ENCODE results near the gene LUZP1. TPM values are rescaled to one million over a fixed set of nuclear protein-coding genes. Genes with fewer than 3 reads are reported as not detected.

LUZP1 gene
- total RNA-seq, 4 donors from 2014 or later: 20.8 to 25.7 (median 22.9) TPM

- peaks cover 22% of the 10 kb centered on the region for H3K4me1 ChIP-seq
- TF ChIP-seq EP300 (IDR thresholded peaks at IDR 0.05): no peak
- TF ChIP-seq POLR2AphosphoS5 (IDR thresholded peaks at IDR 0.05): no peak
- no peak for TF ChIP-seq POLR2A (IDR thresholded peaks at IDR 0.05)
- TF ChIP-seq CTCF (IDR thresholded peaks at IDR 0.05): no peak
- no peaks in the 10 kb centered on the region for H3K27me3 ChIP-seq
- no peak for DNase-seq (ENCODE audit: low spot score in 2 of 2)
- 65% methylated on average over 1 of the region's 1 CpG for WGBS
- no peaks in the 10 kb centered on the region for H3K9me3 ChIP-seq
- no peak overlapping the region for H3K27ac ChIP-seq
- H3K36me3 ChIP-seq: no peaks in the 10 kb centered on the region
- H3K4me3 ChIP-seq: no peak overlapping the region
Measured at GRCh38 chr1:23152966-23153684, 15.5 kb downstream of the LUZP1 start.

GRCh38 chr1:23150742-23151141 is 17.9 kb downstream of the LUZP1 start:
- Histone ChIP-seq H3K27me3 (no peaks in the 10 kb centered on the region), H3K4me3 (no peak overlapping the region), H3K4me1 (peaks cover 30% of the 10 kb centered on the region), H3K36me3 (no peaks in the 10 kb centered on the region), H3K27ac (peak overlapping the region; percentile 53), H3K9me3 (no peaks in the 10 kb centered on the region)
- 67% methylated on average over 5 of the region's 5 CpGs for WGBS
- no peak for DNase-seq (ENCODE audit: low spot score in 2 of 2)
- TF ChIP-seq POLR2A (IDR thresholded peaks at IDR 0.05): no peak

GRCh38 chr1:23150125-23150524 is 18.5 kb downstream of the LUZP1 start:
- H3K4me3 ChIP-seq: no peak overlapping the region
- peaks cover 30% of the 10 kb centered on the region for H3K4me1 ChIP-seq
- H3K27me3 ChIP-seq: no peaks in the 10 kb centered on the region
- TF ChIP-seq POLR2AphosphoS5 (IDR thresholded peaks at IDR 0.05) (no peak), CTCF (IDR thresholded peaks at IDR 0.05) (no peak), POLR2A (IDR thresholded peaks at IDR 0.05) (no peak), EP300 (IDR thresholded peaks at IDR 0.05) (no peak)
- H3K27ac ChIP-seq: peak overlapping the region; percentile 53
- H3K36me3 ChIP-seq: no peaks in the 10 kb centered on the region
- no peak for DNase-seq (ENCODE audit: low spot score in 2 of 2)
- H3K9me3 ChIP-seq: no peaks in the 10 kb centered on the region
- WGBS: 48% methylated on average over 2 of the region's 2 CpGs

- Histone ChIP-seq H3K4me3 (no peak overlapping the region), H3K27me3 (no peaks in the 10 kb centered on the region), H3K27ac (no peak overlapping the region), H3K36me3 (no peaks in the 10 kb centered on the region), H3K9me3 (no peaks in the 10 kb centered on the region), H3K4me1 (peaks cover 30% of the 10 kb centered on the region)
- TF ChIP-seq EP300 (IDR thresholded peaks at IDR 0.05) (no peak), POLR2A (IDR thresholded peaks at IDR 0.05) (no peak), CTCF (IDR thresholded peaks at IDR 0.05) (no peak), POLR2AphosphoS5 (IDR thresholded peaks at IDR 0.05) (no peak)
- no peak for DNase-seq (ENCODE audit: low spot score in 2 of 2)
- WGBS: 17% methylated on average over 1 of the region's 1 CpG
Measured at GRCh38 chr1:23149114-23149513, 19.5 kb downstream of the LUZP1 start.

- Histone ChIP-seq H3K27me3 (no peaks in the 10 kb centered on the region), H3K4me1 (peaks cover 30% of the 10 kb centered on the region), H3K36me3 (no peaks in the 10 kb centered on the region), H3K27ac (no peak overlapping the region), H3K4me3 (no peak overlapping the region), H3K9me3 (no peaks in the 10 kb centered on the region)
- WGBS: 53% methylated on average over 4 of the region's 4 CpGs
- no peak for TF ChIP-seq POLR2A (IDR thresholded peaks at IDR 0.05)
- no peak for TF ChIP-seq EP300 (IDR thresholded peaks at IDR 0.05)
- DNase-seq (ENCODE audit: low spot score in 2 of 2): no peak
Measured at GRCh38 chr1:23148084-23148483, 20.6 kb downstream of the LUZP1 start.

GRCh38 chr1:23140940-23141596 is 27.6 kb downstream of the LUZP1 start:
- Histone ChIP-seq H3K36me3 (no peaks in the 10 kb centered on the region), H3K27ac (no peak overlapping the region), H3K4me3 (no peak overlapping the region), H3K9me3 (no peaks in the 10 kb centered on the region), H3K27me3 (no peaks in the 10 kb centered on the region), H3K4me1 (no peaks in the 10 kb centered on the region)
- WGBS: 98% methylated on average over 5 of the region's 6 CpGs
- DNase-seq (ENCODE audit: low spot score in 2 of 2): no peak
- TF ChIP-seq EP300 (IDR thresholded peaks at IDR 0.05) (no peak), POLR2A (IDR thresholded peaks at IDR 0.05) (no peak), POLR2AphosphoS5 (IDR thresholded peaks at IDR 0.05) (no peak), CTCF (IDR thresholded peaks at IDR 0.05) (no peak)

Data from suprapubic skin (tissue), 4 donors.